Endothelial cell of umbilical vein (primary cell): ENCODE measurements around the gene MAN1A2. TPM values are rescaled to one million over a fixed set of nuclear protein-coding genes. Genes with fewer than 3 reads are reported as not detected.

Experiments
- BruUV-seq: library from RNA; stranded (reverse); fragments of 400-500 nt; replicated peaks from 2 replicates; lab custom pipeline; 2021; lab: Mats Ljungman, UMichigan
- CTCF ChIA-PET: fragments of 300-600, 350-600 bp; sonication (Branson Sonifier 250); formaldehyde crosslinking; loops from one replicate; lab custom pipeline; 2021; ENCODE audit warnings: antibody characterized with exemption, inconsistent platforms; lab: Charles Lee
- POLR2A ChIA-PET: fragments of 300-600, 350-600 bp; sonication (Branson Sonifier 250); formaldehyde crosslinking; loops from one replicate; lab custom pipeline; 2021; ENCODE audit warnings: antibody characterized with exemption, inconsistent platforms; lab: Charles Lee
- DNase-seq: peaks from one replicate; pipeline ENCODE4 v3.0.0-alpha.2; 2011; ENCODE audit warnings: low read depth, low spot score
- FAIRE-seq: peaks from 2 replicates; lab custom pipeline; 2011; peaks lifted over from hg19 to GRCh38; lab: Jason Lieb, UNC
- H2AFZ ChIP-seq: 2 replicates; pipeline ENCODE4 v1.6.0; 2012; ENCODE audit warnings: low read depth, low read length, control low read depth, inconsistent platforms
- H3K27ac ChIP-seq: 2 replicates; pipeline ENCODE4 v1.5.1; 2011; ENCODE audit warnings: low read depth, mild to moderate bottlenecking, control low read depth, low read length, moderate library complexity; ENCODE audit not compliant: insufficient read depth
- H3K27me3 ChIP-seq, 2 experiments: 2 replicates each; pipeline versions ENCODE4 v1.6.0 to v1.6.1; 2011; ENCODE audit warnings: low read length in 2 of 2, mixed read lengths in 1 of 2; ENCODE audit not compliant: control insufficient read depth in 2 of 2, insufficient read depth in 2 of 2
- H3K36me3 ChIP-seq, 2 experiments: 2 replicates in 1 of 2; 3 replicates in 1 of 2; pipeline ENCODE4 v1.5.1; 2011; ENCODE audit warnings: low read length in 2 of 2, mild to moderate bottlenecking in 1 of 2, moderate library complexity in 1 of 2; ENCODE audit not compliant: control insufficient read depth in 2 of 2, insufficient read depth in 2 of 2; ENCODE audit errors: extremely low read depth in 1 of 2
- H3K4me1 ChIP-seq: 3 replicates; pipeline ENCODE4 v1.5.1; 2011; ENCODE audit warnings: mild to moderate bottlenecking, low read length; ENCODE audit not compliant: control insufficient read depth, insufficient read depth; ENCODE audit errors: extremely low read depth
- H3K4me2 ChIP-seq: 2 replicates; pipeline ENCODE4 v1.6.1; 2011; ENCODE audit warnings: low read length, control low read depth, mixed read lengths; ENCODE audit not compliant: insufficient read depth
- H3K4me3 ChIP-seq, 3 experiments: fragments of 200-600 bp in 1 of 3; sonication (generic), shearing (Covaris generic) in 1 of 3; replicated peaks in 1 of 3; 2 replicates each; pipeline ENCODE4 v1.5.1; 2011 to 2016; ENCODE audit warnings: control low read depth in 3 of 3, low read length in 3 of 3, mild to moderate bottlenecking in 2 of 3, inconsistent platforms in 1 of 3, low read depth in 1 of 3, moderate library complexity in 1 of 3; ENCODE audit not compliant: insufficient read depth in 1 of 3
- H3K79me2 ChIP-seq: 2 replicates; pipeline ENCODE4 v1.6.0; 2012; ENCODE audit warnings: low read length, inconsistent platforms; ENCODE audit not compliant: control insufficient read depth, insufficient read depth
- H3K9ac ChIP-seq: replicated peaks from 2 replicates; pipeline ENCODE3; 2011; ENCODE audit warnings: low read length, control low read depth; ENCODE audit not compliant: insufficient read depth; ENCODE audit errors: extremely low read depth
- H3K9me1 ChIP-seq: replicated peaks from 3 replicates; pipeline ENCODE4 v1.6.0; 2011; ENCODE audit warnings: mild to moderate bottlenecking, low read length; ENCODE audit not compliant: control insufficient read depth, insufficient read depth; ENCODE audit errors: extremely low read depth
- H3K9me3 ChIP-seq: replicated peaks from 2 replicates; pipeline ENCODE4 v1.5.1; 2012; ENCODE audit warnings: low read length, inconsistent platforms; ENCODE audit not compliant: control insufficient read depth, insufficient read depth
- H4K20me1 ChIP-seq: replicated peaks from 2 replicates; pipeline ENCODE3; 2011; ENCODE audit warnings: mild to moderate bottlenecking, low read length; ENCODE audit not compliant: control insufficient read depth, insufficient read depth; ENCODE audit errors: extremely low read depth
- CTCF ChIP-seq, 2 donors: IDR thresholded peaks; 1 replicate in 1 of 2; 2 replicates in 1 of 2; pipeline ENCODE4 v1.5.1; 2011; ENCODE audit warnings: low read length in 2 of 2, mild to moderate bottlenecking in 2 of 2, moderate library complexity in 2 of 2, control low read depth in 1 of 2, inconsistent platforms in 1 of 2, low read depth in 1 of 2; ENCODE audit not compliant: insufficient read depth in 1 of 2; ENCODE audit errors: extremely low read depth in 1 of 2
- EZH2 ChIP-seq: IDR thresholded peaks from 2 replicates; pipeline ENCODE4 v1.6.1; 2012; ENCODE audit warnings: borderline replicate concordance, low read depth, mild to moderate bottlenecking, moderate library complexity, low read length, inconsistent platforms; ENCODE audit not compliant: severe bottlenecking
- FOS ChIP-seq: IDR thresholded peaks from 2 replicates; pipeline ENCODE4 v1.6.1; 2011; ENCODE audit warnings: mild to moderate bottlenecking, low read length, moderate library complexity, borderline replicate concordance; ENCODE audit not compliant: insufficient read depth
- GATA2 ChIP-seq: IDR thresholded peaks from 2 replicates; pipeline ENCODE4 v1.7.0; 2011; ENCODE audit warnings: low read depth, mild to moderate bottlenecking, moderate library complexity, mixed read lengths, low read length; ENCODE audit not compliant: insufficient read length, insufficient read depth
- JUN ChIP-seq: IDR thresholded peaks from 2 replicates; pipeline ENCODE4 v1.6.1; 2011; ENCODE audit warnings: borderline replicate concordance, low read depth; ENCODE audit not compliant: insufficient read length, insufficient read depth
- MAX ChIP-seq: IDR thresholded peaks from 2 replicates; pipeline ENCODE4 v1.6.1; 2011; ENCODE audit not compliant: insufficient read depth, insufficient read length
- MYC ChIP-seq: IDR thresholded peaks from one replicate; pipeline ENCODE4 v1.6.1; 2011; ENCODE audit warnings: mild to moderate bottlenecking, low read depth, low read length
- POLR2A ChIP-seq: IDR thresholded peaks from 2 replicates; pipeline ENCODE4 v1.6.1; 2012; ENCODE audit warnings: low read depth, mild to moderate bottlenecking, control low read depth, low read length
- POLR2AphosphoS5 ChIP-seq: IDR thresholded peaks from 2 replicates; pipeline ENCODE4 v1.6.1; 2012; ENCODE audit warnings: low read depth, mild to moderate bottlenecking, control low read depth, low read length, moderate library complexity; ENCODE audit not compliant: insufficient read depth
- dilution Hi-C: fragments of 300-500 bp; cut with MboI; formaldehyde crosslinking; loops from one replicate; pipeline ENCODE4 v1.15.0; 2019; ENCODE audit warnings: low sequenced_read_pairs; ENCODE audit not compliant: extremely low pct_ligation_motif_present
- intact Hi-C: fragments of 100-400 bp; cut with micrococcal nuclease; formaldehyde crosslinking; loops from one replicate; pipeline ENCODE4 v1.10.0; 2022
- polyA plus RNA-seq, 4 experiments: library from polyadenylated mRNA; depleted of rRNA in 3 of 4; stranded (reverse) in 3 of 4; unstranded in 1 of 4; fragments of >200 nt; gene quantifications; 2 replicates each; pipeline versions ENCODE4 v1.2.1 to v1.2.3, GENCODE V29; 2011 to 2012; ENCODE audit warnings: missing spikeins in 1 of 4
- total RNA-seq: library from RNA; stranded (reverse); gene quantifications from 2 replicates; pipeline ENCODE4 v1.2.3, GENCODE V29; 2021

Gene MAN1A2
- total and polyA plus RNA-seq, 2 donors (not counting 3 experiments of a cell fraction or from before 2014, with no cell fraction given), result 13.5 to 36.2 TPM

GRCh38 chr1:117396074-117396473, 28.8 kb downstream of the MAN1A2 start:
- ChIA-PET CTCF (no interaction called here), POLR2A (no interaction called here)
- Histone ChIP-seq H3K4me2 (no peak overlapping the region), H3K9ac (no peak overlapping the region), H3K27ac (no peak overlapping the region), H2AFZ (no peak overlapping the region), H3K79me2 (peaks cover 41% of the 10 kb centered on the region), H4K20me1 (peaks cover 12% of the 10 kb centered on the region), H3K4me1 (no peaks in the 10 kb centered on the region), H3K9me3 (no peaks in the 10 kb centered on the region), H3K36me3 (no peaks in the 10 kb centered on the region), H3K9me1 (peaks cover 2% of the 10 kb centered on the region), H3K4me3 (no peak overlapping the region), H3K27me3 (no peaks in the 10 kb centered on the region)
- no peak for TF ChIP-seq POLR2AphosphoS5
- TF ChIP-seq FOS, result no peak
- TF ChIP-seq GATA2, result no peak
- no peak for TF ChIP-seq EZH2
- no peak for TF ChIP-seq MYC
- TF ChIP-seq JUN, result no peak
- dilution Hi-C loops, result no loop called here
- BruUV-seq, result no TSS peak
- FAIRE-seq, result no peak
- intact Hi-C loops, result no loop called here
- no peak for DNase-seq

GRCh38 chr1:117396636-117397035, 29.4 kb downstream of the MAN1A2 start:
- Histone ChIP-seq H3K36me3 (no peaks in the 10 kb centered on the region), H3K4me3 (no peak overlapping the region), H3K27me3 (no peaks in the 10 kb centered on the region), H2AFZ (no peak overlapping the region), H3K9ac (no peak overlapping the region), H3K4me2 (no peak overlapping the region), H3K4me1 (no peaks in the 10 kb centered on the region), H3K9me1 (peaks cover 2% of the 10 kb centered on the region), H4K20me1 (peaks cover 12% of the 10 kb centered on the region), H3K9me3 (no peaks in the 10 kb centered on the region), H3K27ac (no peak overlapping the region), H3K79me2 (peaks cover 38% of the 10 kb centered on the region)
- no peak for DNase-seq
- intact Hi-C loops, result no loop called here
- dilution Hi-C loops, result no loop called here
- POLR2A ChIA-PET, result no interaction called here
- FAIRE-seq, result no peak
- TF ChIP-seq POLR2A (no peak), CTCF (IDR thresholded peaks at IDR 0.05; ENCODE audit: extremely low read depth in 1 of 2, insufficient read depth in 1 of 2, low read depth in 1 of 2, low read length in 2 of 2) (no peak), MYC (no peak), EZH2 (no peak), FOS (no peak), GATA2 (no peak), JUN (no peak), MAX (no peak), POLR2AphosphoS5 (no peak)
- CTCF ChIA-PET, result no interaction called here
- BruUV-seq, result no TSS peak
